ENCODE results near the gene LPXN.

The LPXN gene

GRCh38 chr11:58560842-58561241, 14.8 kb downstream of the LPXN start:
- Histone ChIP-seq H3K9ac (ENCODE audit: low read depth, low read length) (no peak overlapping the region), H3K79me2 (ENCODE audit: insufficient read depth, low read length) (no peaks in the 10 kb centered on the region; the same call in 1 of the 2 replicates), H4K20me1 (ENCODE audit: insufficient read depth, low read length) (no peaks in the 10 kb centered on the region), H3K4me1 (ENCODE audit: insufficient read depth, low read length) (peaks cover 5% of the 10 kb centered on the region; the same call in 1 of the 2 replicates), H3K27me3 (ENCODE audit: insufficient read depth, low read length, poor library complexity) (no peaks in the 10 kb centered on the region), H3K27ac (ENCODE audit: low read length) (no peak overlapping the region), H3K4me2 (ENCODE audit: insufficient read depth, low read length) (no peak overlapping the region), H3K9me3 (ENCODE audit: insufficient read depth, low read length, severe bottlenecking) (no peaks in the 10 kb centered on the region), H3K36me3 (ENCODE audit: insufficient read depth, low read length) (peaks cover 7% of the 10 kb centered on the region; the same call in 1 of the 2 replicates), H2AFZ (ENCODE audit: low read depth, low read length) (no peak overlapping the region), H3K4me3 (ENCODE audit: low read depth in 1 of 2, low read length in 2 of 2) (no peak overlapping the region)
- no peak for ATAC-seq (ENCODE audit: insufficient read depth, low read depth)
- no peak for TF ChIP-seq CTCF (IDR thresholded peaks at IDR 0.05; ENCODE audit: borderline replicate concordance, extremely low read depth, low read length, poor library complexity, severe bottlenecking)
- no peak for TF ChIP-seq EZH2 (IDR thresholded peaks at IDR 0.05; ENCODE audit: borderline replicate concordance, low read depth, low read length, severe bottlenecking)
- no peak for DNase-seq

GRCh38 chr11:58549644-58550043, 26.0 kb downstream of the LPXN start:
- Histone ChIP-seq H3K4me1 (ENCODE audit: insufficient read depth, low read length) (no peaks in the 10 kb centered on the region), H3K36me3 (ENCODE audit: insufficient read depth, low read length) (peaks cover 50% of the 10 kb centered on the region), H3K9ac (ENCODE audit: low read depth, low read length) (no peak overlapping the region), H3K4me2 (ENCODE audit: insufficient read depth, low read length) (no peak overlapping the region), H3K27ac (ENCODE audit: low read length) (no peak overlapping the region), H4K20me1 (ENCODE audit: insufficient read depth, low read length) (no peaks in the 10 kb centered on the region), H2AFZ (ENCODE audit: low read depth, low read length) (no peak overlapping the region), H3K79me2 (ENCODE audit: insufficient read depth, low read length) (no peaks in the 10 kb centered on the region), H3K4me3 (ENCODE audit: low read depth in 1 of 2, low read length in 2 of 2) (no peak overlapping the region), H3K27me3 (ENCODE audit: insufficient read depth, low read length, poor library complexity) (no peaks in the 10 kb centered on the region), H3K9me3 (ENCODE audit: insufficient read depth, low read length, severe bottlenecking) (no peaks in the 10 kb centered on the region)
- TF ChIP-seq CTCF (IDR thresholded peaks at IDR 0.05; ENCODE audit: borderline replicate concordance, extremely low read depth, low read length, poor library complexity, severe bottlenecking): no peak
- TF ChIP-seq EZH2 (IDR thresholded peaks at IDR 0.05; ENCODE audit: borderline replicate concordance, low read depth, low read length, severe bottlenecking): no peak
- DNase-seq (no peak), ATAC-seq (ENCODE audit: insufficient read depth, low read depth) (no peak)

- no peaks in the 10 kb centered on the region for H3K27me3 ChIP-seq (ENCODE audit: insufficient read depth, low read length, poor library complexity)
- no peak for DNase-seq
- peaks cover 29% of the 10 kb centered on the region for H3K36me3 ChIP-seq (ENCODE audit: insufficient read depth, low read length)
- H3K4me1 ChIP-seq (ENCODE audit: insufficient read depth, low read length): no peaks in the 10 kb centered on the region
- no peak overlapping the region for H3K27ac ChIP-seq (ENCODE audit: low read length)
- no peaks in the 10 kb centered on the region for H4K20me1 ChIP-seq (ENCODE audit: insufficient read depth, low read length)
- H3K4me2 ChIP-seq (ENCODE audit: insufficient read depth, low read length): no peak overlapping the region
- H3K9me3 ChIP-seq (ENCODE audit: insufficient read depth, low read length, severe bottlenecking): no peaks in the 10 kb centered on the region
- no peak overlapping the region for H3K4me3 ChIP-seq (ENCODE audit: low read depth in 1 of 2, low read length in 2 of 2)
- H3K79me2 ChIP-seq (ENCODE audit: insufficient read depth, low read length): no peaks in the 10 kb centered on the region
- no peak overlapping the region for H3K9ac ChIP-seq (ENCODE audit: low read depth, low read length)
- no peak for ATAC-seq (ENCODE audit: insufficient read depth, low read depth)
- H2AFZ ChIP-seq (ENCODE audit: low read depth, low read length): no peak overlapping the region
- TF ChIP-seq EZH2 (IDR thresholded peaks at IDR 0.05; ENCODE audit: borderline replicate concordance, low read depth, low read length, severe bottlenecking) (no peak), CTCF (IDR thresholded peaks at IDR 0.05; ENCODE audit: borderline replicate concordance, extremely low read depth, low read length, poor library complexity, severe bottlenecking) (no peak)
Measured at GRCh38 chr11:58546841-58547240, 28.8 kb downstream of the LPXN start.

GRCh38 chr11:58531865-58532341, 43.8 kb downstream of the LPXN start:
- Histone ChIP-seq H4K20me1 (ENCODE audit: insufficient read depth, low read length) (no peaks in the 10 kb centered on the region), H2AFZ (ENCODE audit: low read depth, low read length) (no peak overlapping the region), H3K4me1 (ENCODE audit: insufficient read depth, low read length) (peaks cover 10% of the 10 kb centered on the region), H3K9me3 (ENCODE audit: insufficient read depth, low read length, severe bottlenecking) (no peaks in the 10 kb centered on the region), H3K4me3 (ENCODE audit: low read depth in 1 of 2, low read length in 2 of 2) (no peak overlapping the region), H3K9ac (ENCODE audit: low read depth, low read length) (no peak overlapping the region), H3K27ac (ENCODE audit: low read length) (no peak overlapping the region), H3K36me3 (ENCODE audit: insufficient read depth, low read length) (peaks cover 21% of the 10 kb centered on the region), H3K79me2 (ENCODE audit: insufficient read depth, low read length) (no peaks in the 10 kb centered on the region), H3K27me3 (ENCODE audit: insufficient read depth, low read length, poor library complexity) (no peaks in the 10 kb centered on the region), H3K4me2 (ENCODE audit: insufficient read depth, low read length) (no peak overlapping the region)
- DNase-seq (no peak), ATAC-seq (ENCODE audit: insufficient read depth, low read depth) (no peak)
- TF ChIP-seq EZH2 (IDR thresholded peaks at IDR 0.05; ENCODE audit: borderline replicate concordance, low read depth, low read length, severe bottlenecking) (no peak), CTCF (IDR thresholded peaks at IDR 0.05; ENCODE audit: borderline replicate concordance, extremely low read depth, low read length, poor library complexity, severe bottlenecking) (no peak)
